ENCODE measurements around the gene TOR1AIP1. TPM values are rescaled to one million over a fixed set of nuclear protein-coding genes. Genes with fewer than 3 reads are reported as not detected.
A peak's percentile ranks its signal among the peaks of the same experiment; 100 is the strongest.

TOR1AIP1 gene
- total and polyA plus RNA-seq, 5 donors: 31.6 to 65.9 (median 65.0) TPM

GRCh38 chr1:179866616-179867015, 15.5 kb upstream of the TOR1AIP1 start:
- Histone ChIP-seq H3K27ac (ENCODE audit: low read length) (peak overlapping the region; percentile 32), H3K4me3 (ENCODE audit: low read length) (no peak overlapping the region), H3K27me3 (ENCODE audit: control insufficient read depth, insufficient read depth) (no peaks in the 10 kb centered on the region), H3K4me1 (ENCODE audit: control insufficient read depth, insufficient read depth, low read length) (no peaks in the 10 kb centered on the region), H3K9me3 (ENCODE audit: control insufficient read depth, low read length) (no peaks in the 10 kb centered on the region)
- no peak for DNase-seq
- 92% methylated on average over 7 of the region's 7 CpGs for WGBS
- ATAC-seq: no peak
- intact Hi-C loops (cut with DNase I): loop anchor here in 2 of 4 donors (10.0 kb wide), 1 partner anchor 308 kb away; no protein-coding TSS in a partner anchor

DNA sequence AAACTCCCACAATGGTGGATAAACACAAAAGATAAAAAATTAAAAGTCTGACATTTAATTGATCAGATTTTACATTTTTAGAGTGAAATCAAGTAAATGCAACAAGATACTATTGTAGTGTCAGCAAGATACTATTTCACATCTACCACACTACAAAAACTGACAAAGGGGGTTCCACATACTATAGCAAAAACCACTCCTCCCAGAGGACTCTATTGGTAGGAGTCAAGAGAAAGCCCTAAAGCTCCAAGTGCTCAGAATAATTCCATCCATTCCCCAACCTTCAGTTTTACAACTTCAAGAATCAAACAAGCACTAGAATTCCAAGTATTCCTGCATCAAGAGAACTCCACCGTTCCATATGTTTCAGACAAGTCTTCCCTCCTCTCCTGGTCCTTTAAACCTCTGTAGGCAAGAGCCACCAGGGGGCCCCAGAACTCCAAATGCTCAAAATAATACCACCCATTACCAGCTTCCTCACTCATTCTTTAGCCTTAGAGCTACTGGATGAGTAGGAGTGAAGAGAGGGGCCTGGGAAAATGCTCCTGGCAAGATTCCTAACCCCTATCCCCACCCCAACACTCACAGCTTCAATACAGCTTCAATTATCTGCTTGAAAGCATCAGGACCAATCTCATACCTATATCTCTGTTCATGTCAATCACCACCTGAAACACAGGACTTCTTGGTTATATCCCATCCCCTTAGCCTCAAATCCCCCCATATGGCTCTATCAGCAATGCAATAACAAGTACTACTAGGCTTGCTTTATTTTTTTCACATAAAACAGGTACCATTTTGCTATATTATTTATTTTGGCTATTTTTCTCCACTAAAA, 14.4 kb upstream of the TOR1AIP1 start:
- Histone ChIP-seq H3K4me3 (ENCODE audit: low read length) (no peak overlapping the region), H3K27me3 (ENCODE audit: control insufficient read depth, insufficient read depth) (no peaks in the 10 kb centered on the region), H3K4me1 (ENCODE audit: control insufficient read depth, insufficient read depth, low read length) (no peaks in the 10 kb centered on the region), H3K27ac (ENCODE audit: low read length) (no peak overlapping the region), H3K9me3 (ENCODE audit: control insufficient read depth, low read length) (no peaks in the 10 kb centered on the region)
- peak; percentile 73 to 75 for ATAC-seq
- peak in 1 of 3 donors; percentile 73 for DNase-seq
- intact Hi-C loops (cut with DNase I): loop anchor here in 2 of 4 donors (10.0 kb wide), 1 partner anchor 307 kb away; no protein-coding TSS in a partner anchor
- WGBS: 10% methylated on average over 1 of the region's 1 CpG

DNA sequence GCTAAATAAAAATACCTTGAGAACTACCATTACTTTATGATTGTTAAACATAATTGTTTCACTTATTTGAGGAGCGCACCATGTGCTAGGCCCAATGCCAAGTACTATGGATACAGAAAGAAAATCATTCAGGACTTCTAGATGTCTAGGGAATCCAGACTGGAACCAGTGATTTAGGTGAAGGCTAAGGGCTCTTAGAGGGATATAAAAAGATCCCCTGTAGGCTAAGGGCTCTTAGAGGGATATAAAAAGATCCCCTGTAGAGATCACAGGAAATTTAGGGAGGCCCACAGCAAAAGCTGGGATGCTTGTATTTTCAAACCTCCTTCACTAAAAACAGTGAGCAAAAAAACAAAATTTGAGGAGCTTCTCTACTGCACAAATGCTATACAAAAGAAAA, 11.2 kb upstream of the TOR1AIP1 start:
- WGBS: 90% methylated on average over 1 of the region's 1 CpG
- Histone ChIP-seq H3K4me3 (ENCODE audit: low read length) (no peak overlapping the region), H3K27ac (ENCODE audit: low read length) (no peak overlapping the region), H3K4me1 (ENCODE audit: control insufficient read depth, insufficient read depth, low read length) (peaks cover 2% of the 10 kb centered on the region), H3K9me3 (ENCODE audit: control insufficient read depth, low read length) (no peaks in the 10 kb centered on the region), H3K27me3 (ENCODE audit: control insufficient read depth, insufficient read depth) (no peaks in the 10 kb centered on the region)
- intact Hi-C loops (cut with DNase I): no loop called here
- DNase-seq (no peak), ATAC-seq (no peak)

DNA sequence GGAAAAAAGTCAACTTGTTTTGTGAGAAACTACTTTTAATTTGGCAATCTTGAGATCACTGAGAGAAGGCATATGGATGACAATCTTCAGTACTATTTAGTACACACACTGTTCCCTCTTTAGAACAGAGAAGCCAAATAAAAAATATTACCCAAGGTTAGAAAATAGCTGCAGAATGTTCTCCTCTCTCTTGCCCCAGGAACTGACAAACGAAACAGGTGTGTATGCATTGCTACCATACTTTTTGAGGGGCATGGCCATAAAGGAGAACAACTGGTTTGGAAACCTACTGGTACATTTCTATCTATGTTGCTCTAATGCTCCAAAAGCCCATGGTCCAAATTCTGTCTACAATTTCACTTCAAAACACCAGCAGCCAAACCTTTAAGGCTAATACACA, 10.1 kb upstream of the TOR1AIP1 start:
- Histone ChIP-seq H3K27me3 (ENCODE audit: control insufficient read depth, insufficient read depth) (no peaks in the 10 kb centered on the region), H3K9me3 (ENCODE audit: control insufficient read depth, low read length) (no peaks in the 10 kb centered on the region), H3K4me1 (ENCODE audit: control insufficient read depth, insufficient read depth, low read length) (peaks cover 2% of the 10 kb centered on the region), H3K27ac (ENCODE audit: low read length) (no peak overlapping the region), H3K4me3 (ENCODE audit: low read length) (no peak overlapping the region)
- intact Hi-C loops (cut with DNase I): no loop called here
- WGBS: 70% methylated on average over 1 of the region's 1 CpG
- DNase-seq: no peak
- ATAC-seq: no peak

DNA sequence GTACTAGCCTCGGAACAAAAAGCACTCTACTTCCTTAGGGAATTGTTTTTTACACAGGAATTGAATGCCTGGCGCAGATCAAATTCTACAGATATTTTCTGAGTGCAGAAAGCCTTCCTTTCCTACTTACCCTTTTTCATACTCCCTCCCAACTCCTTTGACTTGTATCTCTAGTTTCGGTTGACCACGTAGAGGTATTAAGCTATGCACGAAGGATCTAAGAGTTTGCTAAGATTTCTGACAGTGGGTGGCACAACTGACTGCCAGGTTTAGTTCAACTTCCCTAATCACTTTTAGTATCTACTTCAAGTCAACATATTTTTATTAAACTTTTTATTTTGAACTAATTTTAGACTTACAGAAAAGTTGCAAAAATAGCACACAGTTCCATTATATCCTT, 9.5 kb upstream of the TOR1AIP1 start:
- WGBS: 70% methylated on average over 5 of the region's 5 CpGs
- ATAC-seq (no peak), DNase-seq (no peak)
- no peaks in the 10 kb centered on the region for H3K9me3 ChIP-seq (ENCODE audit: control insufficient read depth, low read length)
- peaks cover 2% of the 10 kb centered on the region for H3K4me1 ChIP-seq (ENCODE audit: control insufficient read depth, insufficient read depth, low read length)
- H3K27me3 ChIP-seq (ENCODE audit: control insufficient read depth, insufficient read depth): no peaks in the 10 kb centered on the region
- intact Hi-C loops (cut with DNase I): no loop called here
- no peak overlapping the region for H3K4me3 ChIP-seq (ENCODE audit: low read length)
- H3K27ac ChIP-seq (ENCODE audit: low read length): no peak overlapping the region

DNA sequence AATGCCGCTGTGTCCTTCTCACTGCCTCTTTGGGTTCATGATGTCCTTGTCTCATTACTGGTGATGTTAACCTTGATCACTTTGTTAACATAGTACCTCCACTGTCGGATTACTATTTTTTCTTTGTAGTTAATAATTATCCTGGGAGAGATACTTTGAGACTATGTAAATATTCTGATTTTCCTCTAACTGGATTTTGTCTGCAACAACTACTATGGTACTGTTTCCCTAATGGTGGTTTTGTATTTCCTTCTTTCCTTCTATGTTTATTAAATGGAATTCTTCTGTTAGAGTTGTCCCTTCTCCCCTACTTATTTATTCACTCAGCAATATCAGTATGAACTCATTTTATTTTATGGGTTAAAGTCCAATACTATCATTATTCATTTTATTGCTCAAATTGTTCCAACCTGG, 8.6 kb upstream of the TOR1AIP1 start:
- peaks cover 2% of the 10 kb centered on the region for H3K4me1 ChIP-seq (ENCODE audit: control insufficient read depth, insufficient read depth, low read length)
- 92% methylated on average over 2 of the region's 2 CpGs for WGBS
- intact Hi-C loops (cut with DNase I): no loop called here
- H3K4me3 ChIP-seq (ENCODE audit: low read length): no peak overlapping the region
- DNase-seq: no peak
- no peak for ATAC-seq
- no peaks in the 10 kb centered on the region for H3K27me3 ChIP-seq (ENCODE audit: control insufficient read depth, insufficient read depth)
- H3K27ac ChIP-seq (ENCODE audit: low read length): no peak overlapping the region
- no peaks in the 10 kb centered on the region for H3K9me3 ChIP-seq (ENCODE audit: control insufficient read depth, low read length)

DNA sequence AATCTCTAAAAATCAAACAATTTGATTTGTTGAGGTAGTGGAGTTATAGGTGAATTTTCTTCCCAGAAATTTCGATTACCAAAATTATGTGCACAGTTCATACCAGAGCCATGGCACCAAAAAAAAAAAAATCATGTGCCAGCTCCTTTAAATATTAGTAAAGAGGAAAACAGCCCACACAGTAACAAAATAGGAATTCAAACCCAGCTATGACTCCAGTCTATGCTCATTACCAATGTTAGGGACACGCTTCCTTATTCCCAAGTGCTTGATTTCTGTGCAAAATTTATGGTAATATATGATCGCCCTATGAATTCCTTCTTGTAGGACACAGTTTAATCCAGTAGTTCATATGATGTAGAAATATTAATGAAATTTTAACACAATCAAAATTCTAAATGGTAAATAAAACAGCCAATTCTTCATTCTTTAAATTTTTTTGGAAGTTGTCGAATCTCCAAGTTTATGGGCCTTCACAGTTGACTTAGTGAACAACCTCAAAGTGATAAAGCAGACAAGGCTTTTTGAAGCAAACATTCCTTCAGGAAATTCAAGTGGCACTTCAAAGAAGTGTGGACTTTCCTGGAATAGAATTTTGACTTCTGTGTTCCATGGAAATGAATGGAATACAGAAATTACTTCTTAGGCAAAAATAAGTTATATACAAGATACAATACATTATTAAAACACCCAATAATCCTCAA, 6.3 kb upstream of the TOR1AIP1 start:
- DNase-seq (no peak), ATAC-seq (no peak)
- Histone ChIP-seq H3K27me3 (ENCODE audit: control insufficient read depth, insufficient read depth) (no peaks in the 10 kb centered on the region), H3K9me3 (ENCODE audit: control insufficient read depth, low read length) (no peaks in the 10 kb centered on the region), H3K4me3 (ENCODE audit: low read length) (no peak overlapping the region), H3K27ac (ENCODE audit: low read length) (no peak overlapping the region), H3K4me1 (ENCODE audit: control insufficient read depth, insufficient read depth, low read length) (peaks cover 2% of the 10 kb centered on the region)
- intact Hi-C loops (cut with DNase I): no loop called here
- 90% methylated on average over 4 of the region's 4 CpGs for WGBS

DNA sequence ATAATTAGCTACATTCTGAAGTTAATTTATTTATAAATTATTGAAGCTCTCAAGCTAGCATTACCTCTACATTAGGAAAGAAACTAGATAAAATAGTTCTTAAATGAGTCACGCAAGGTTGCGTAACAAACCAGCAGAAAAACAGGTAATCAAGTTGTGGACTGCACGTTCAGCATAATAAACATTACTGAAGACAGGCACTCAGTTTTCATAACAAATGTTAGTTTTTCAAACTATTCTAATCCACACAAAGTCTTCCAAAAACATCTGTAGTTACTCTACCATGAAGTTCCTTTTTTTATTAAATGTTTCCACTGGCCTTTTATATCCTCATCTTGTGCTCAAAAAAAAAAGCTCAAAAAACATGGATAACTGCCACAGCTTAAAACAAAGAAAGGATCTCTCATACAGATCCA, 5.8 kb upstream of the TOR1AIP1 start:
- intact Hi-C loops (cut with DNase I): no loop called here
- peaks cover 2% of the 10 kb centered on the region for H3K4me1 ChIP-seq (ENCODE audit: control insufficient read depth, insufficient read depth, low read length)
- DNase-seq (no peak), ATAC-seq (no peak)
- WGBS: 65% methylated on average over 3 of the region's 3 CpGs
- peak overlapping the region; percentile 92 for H3K4me3 ChIP-seq (ENCODE audit: low read length)
- H3K27me3 ChIP-seq (ENCODE audit: control insufficient read depth, insufficient read depth): no peaks in the 10 kb centered on the region
- no peak overlapping the region for H3K27ac ChIP-seq (ENCODE audit: low read length)
- no peaks in the 10 kb centered on the region for H3K9me3 ChIP-seq (ENCODE audit: control insufficient read depth, low read length)

DNA sequence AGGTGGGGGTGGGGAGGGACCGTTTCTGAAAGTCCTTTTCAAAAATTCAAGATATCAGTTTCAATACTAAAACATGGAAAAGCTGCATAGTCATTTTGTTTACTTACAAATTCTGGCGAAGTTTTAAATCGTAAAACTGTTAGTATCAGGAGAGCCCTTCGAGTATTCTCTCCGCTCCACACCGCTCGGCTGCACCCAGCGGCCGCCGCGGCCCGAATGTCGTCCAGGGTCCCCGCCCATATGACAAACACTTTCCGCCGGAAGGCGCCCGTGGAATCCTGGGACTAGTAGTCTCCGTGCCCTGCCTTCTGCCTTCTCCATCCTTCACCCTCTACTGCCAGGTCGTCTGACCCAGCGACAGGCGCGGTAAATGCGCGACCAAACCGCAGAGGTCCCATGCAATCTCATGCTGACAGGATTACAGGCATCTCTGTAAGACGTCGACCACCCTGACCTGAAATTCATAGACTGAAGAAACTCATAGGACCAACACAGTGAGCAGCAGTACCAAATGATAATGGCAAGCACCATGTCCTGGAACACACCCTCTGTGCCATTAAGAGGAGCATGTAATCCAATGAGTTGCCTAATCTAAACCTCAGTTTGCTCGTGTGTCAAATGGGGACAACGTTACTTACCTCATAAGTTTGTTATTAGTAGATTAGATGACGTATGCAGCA, 4.4 kb upstream of the TOR1AIP1 start, which contains the start of gene TOR1AIP2:
Gene TOR1AIP2, minus strand, starts transcription at position 218 of the 680 bp plus-strand sequence. CDS start 25,138 bp downstream, outside the sequence.
- Histone ChIP-seq H3K9me3 (ENCODE audit: control insufficient read depth, low read length) (no peaks in the 10 kb centered on the region), H3K4me3 (ENCODE audit: low read length) (peak within 1 kb of the TSS; percentile 92), H3K27me3 (ENCODE audit: control insufficient read depth, insufficient read depth) (no peaks in the 10 kb centered on the region), H3K4me1 (ENCODE audit: control insufficient read depth, insufficient read depth, low read length) (peaks cover 2% of the 10 kb centered on the region), H3K27ac (ENCODE audit: low read length) (no peak within 1 kb of the TSS)
- DNase-seq (peak; percentile 90 to 95 (median 94)), ATAC-seq (peak; percentile 75 to 79)
- intact Hi-C loops (cut with DNase I): no loop called here
- WGBS: 4% methylated on average over 31 of the region's 31 CpGs

GRCh38 chr1:179879797-179880196, 2.3 kb upstream of the TOR1AIP1 start:
- ATAC-seq (no peak), DNase-seq (no peak)
- 92% methylated on average over 2 of the region's 2 CpGs for WGBS
- Histone ChIP-seq H3K4me1 (ENCODE audit: control insufficient read depth, insufficient read depth, low read length) (no peaks in the 10 kb centered on the region), H3K9me3 (ENCODE audit: control insufficient read depth, low read length) (no peaks in the 10 kb centered on the region), H3K27ac (ENCODE audit: low read length) (no peak overlapping the region), H3K4me3 (ENCODE audit: low read length) (no peak overlapping the region), H3K27me3 (ENCODE audit: control insufficient read depth, insufficient read depth) (no peaks in the 10 kb centered on the region)
- intact Hi-C loops (cut with DNase I): loop anchor here in 1 of 4 donors (10.0 kb wide), 1 partner anchor 75 kb away; the partner anchor contains the start of gene CEP350

Data from right cardiac atrium (tissue), 5 donors.